Cardiac ventricle fibroblast (primary cell): Measurements from ENCODE around the gene MPRIP. TPM values are rescaled to one million over a fixed set of nuclear protein-coding genes. Genes with fewer than 3 reads are reported as not detected.

ENCODE experiments used
- total RNA-seq: library from RNA; depleted of rRNA; stranded (reverse); fragments of >200 nt; gene quantifications from 2 replicates; pipeline ENCODE4 v1.2.3, GENCODE V29; 2015

Gene MPRIP
- total RNA-seq, result 76.4 and 101 TPM in 2 replicates

GRCh38 chr17:17042384-17042736, at the start of gene MPRIP:
TSS of gene MPRIP (plus strand) at chr17:17042457. CDS start at chr17:17042849, 392 bp downstream.

GRCh38 chr17:17206124-17206912, 164.1 kb downstream of the MPRIP start, which contains the start of gene PLD6:
TSS of gene PLD6 (minus strand) at chr17:17206333. CDS start at chr17:17206286, 47 bp downstream.

GRCh38 chr17:17237026-17237799, 195.0 kb downstream of the MPRIP start, which contains the start of gene FLCN:
TSS of gene FLCN (minus strand) at chr17:17237168. CDS start at chr17:17228137, 9,031 bp downstream.

Other genes starting within 250 kb of the MPRIP start
- gene TNFRSF13B, start 70.3 kb upstream of the MPRIP start, total RNA-seq, result not detected in 2 replicates
- gene PLD6, start 163.9 kb downstream of the MPRIP start, total RNA-seq, result 0.68 and 1.00 TPM in 2 replicates
- gene FLCN, start 194.7 kb downstream of the MPRIP start, total RNA-seq, result 25.5 and 33.8 TPM in 2 replicates
- 35.8 and 41.5 TPM in 2 replicates for gene COPS3, start 238.8 kb downstream of the MPRIP start, total RNA-seq